Bone marrow (tissue), 2 donors: ENCODE results near the gene PPP1R3D.
"Not testable (repeated sequence)": the region's sequence is repeated elsewhere in the genome, so short reads cannot be mapped to it uniquely, and the experiment has no call there.

Experiments used
- DNase-seq, 2 donors: peaks; one replicate each; lab custom pipeline; 2025; lab: John Stamatoyannopoulos, UW

The PPP1R3D gene, protein sequence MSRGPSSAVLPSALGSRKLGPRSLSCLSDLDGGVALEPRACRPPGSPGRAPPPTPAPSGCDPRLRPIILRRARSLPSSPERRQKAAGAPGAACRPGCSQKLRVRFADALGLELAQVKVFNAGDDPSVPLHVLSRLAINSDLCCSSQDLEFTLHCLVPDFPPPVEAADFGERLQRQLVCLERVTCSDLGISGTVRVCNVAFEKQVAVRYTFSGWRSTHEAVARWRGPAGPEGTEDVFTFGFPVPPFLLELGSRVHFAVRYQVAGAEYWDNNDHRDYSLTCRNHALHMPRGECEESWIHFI

DNA sequence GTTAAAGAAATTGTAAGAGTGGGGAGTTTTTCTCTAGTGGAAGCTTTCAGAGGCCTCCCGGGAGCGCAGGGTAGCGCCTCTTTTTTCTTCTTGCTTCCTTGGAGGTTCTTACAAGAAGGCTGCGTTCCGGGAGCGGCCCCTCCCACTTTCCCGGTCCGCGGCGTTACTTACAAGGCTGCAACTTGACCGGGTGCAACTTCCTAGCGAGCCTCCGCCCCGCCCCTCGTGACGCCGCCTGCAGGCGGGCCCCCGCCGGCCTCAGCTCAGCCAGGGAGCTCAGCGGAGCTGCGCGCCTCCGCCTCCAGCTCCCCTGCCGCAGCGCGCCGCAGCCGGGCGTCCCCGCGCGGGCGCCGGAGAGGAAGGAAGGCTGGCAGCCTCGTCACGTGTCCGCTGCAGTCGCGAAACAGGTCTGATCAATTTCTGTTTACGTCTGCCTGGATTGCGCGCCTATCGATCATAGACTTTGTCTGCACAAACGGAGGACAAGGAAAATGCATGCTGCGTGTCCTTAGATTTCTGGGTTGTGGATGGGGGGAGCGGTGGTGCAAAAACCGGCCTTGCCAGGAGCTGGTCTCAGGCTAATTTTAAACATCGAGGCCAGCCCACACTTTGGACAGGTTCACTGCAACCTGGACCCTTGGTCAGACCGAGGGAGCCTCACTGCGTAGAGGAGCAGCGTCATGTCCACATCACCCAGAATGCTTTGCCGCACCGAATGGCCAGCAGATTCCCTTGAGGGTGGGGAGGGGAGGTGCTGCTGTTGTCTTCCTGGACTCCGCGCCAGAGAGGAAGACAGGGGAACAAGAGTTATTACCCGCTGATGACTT is at the start of gene PPP1R3D, which contains the start of gene FAM217B:
TSS of gene PPP1R3D (minus strand) at position 177 of the 827 bp plus-strand sequence. CDS start 374 bp downstream, outside the sequence.
TSS of gene FAM217B (plus strand) at position 261 of the 827 bp plus-strand sequence. CDS start 3,555 bp downstream, outside the sequence.
- peak; percentile 67 to 87 for DNase-seq

DNA sequence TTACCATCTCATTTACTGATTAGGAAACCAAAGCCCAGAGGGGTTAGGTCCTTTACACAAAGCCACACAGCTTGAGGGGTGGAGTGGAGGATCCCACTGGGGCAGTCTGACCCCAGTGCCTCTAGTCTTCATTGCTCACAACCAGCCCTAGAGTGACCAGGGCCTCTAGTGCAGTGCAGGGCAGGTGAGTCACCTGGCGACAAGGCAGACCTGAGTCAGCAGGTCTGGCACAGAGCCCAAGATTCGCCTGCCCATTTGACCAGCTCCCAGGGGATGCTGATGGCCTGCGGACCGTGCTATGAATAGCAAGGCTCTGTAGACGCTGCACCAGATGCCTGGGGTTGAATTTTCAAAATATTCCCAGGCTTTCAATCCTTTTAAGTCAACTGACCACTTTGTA is 48.0 kb upstream of the PPP1R3D start:
- no peak for DNase-seq

DNA sequence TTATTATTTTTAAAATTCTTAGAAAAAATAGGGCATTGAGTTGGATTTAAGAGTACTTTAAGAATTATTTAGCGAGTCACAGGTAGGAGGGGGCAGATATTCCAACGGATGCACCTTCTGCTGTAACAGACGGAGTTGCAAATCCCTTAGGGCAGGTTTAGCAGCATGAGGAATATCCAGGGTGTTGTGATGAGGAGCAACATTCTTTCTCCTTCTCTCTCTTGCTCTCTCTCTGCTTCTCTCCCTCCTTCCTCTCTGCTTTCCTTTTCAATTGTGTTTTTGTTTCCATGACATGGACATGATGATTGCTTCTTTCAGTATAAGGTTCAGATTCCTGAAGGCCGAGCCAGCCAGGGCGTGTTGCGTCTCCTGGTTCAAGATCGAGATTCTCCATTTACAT is 47.0 kb upstream of the PPP1R3D start:
- DNase-seq: no peak

DNA sequence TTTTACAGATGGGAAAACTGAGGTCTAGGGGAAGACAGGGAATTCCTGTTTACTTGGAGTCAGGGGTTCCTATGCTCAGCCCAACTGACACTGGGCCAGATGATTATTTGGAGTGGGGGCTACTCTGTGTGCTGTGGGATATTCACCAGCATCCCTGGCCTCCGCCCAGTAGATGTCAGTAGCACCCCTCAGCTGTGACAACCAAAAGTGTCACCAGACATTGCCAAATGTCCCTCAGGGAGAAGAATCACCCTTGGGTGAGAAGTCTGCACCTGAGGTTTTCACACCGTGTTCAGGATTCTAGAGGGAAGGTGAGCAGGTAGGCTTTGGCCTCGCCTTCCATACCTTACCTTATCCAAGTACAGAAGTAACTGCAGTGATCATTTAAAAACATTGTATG is 45.8 kb upstream of the PPP1R3D start:
- no peak for DNase-seq

DNA sequence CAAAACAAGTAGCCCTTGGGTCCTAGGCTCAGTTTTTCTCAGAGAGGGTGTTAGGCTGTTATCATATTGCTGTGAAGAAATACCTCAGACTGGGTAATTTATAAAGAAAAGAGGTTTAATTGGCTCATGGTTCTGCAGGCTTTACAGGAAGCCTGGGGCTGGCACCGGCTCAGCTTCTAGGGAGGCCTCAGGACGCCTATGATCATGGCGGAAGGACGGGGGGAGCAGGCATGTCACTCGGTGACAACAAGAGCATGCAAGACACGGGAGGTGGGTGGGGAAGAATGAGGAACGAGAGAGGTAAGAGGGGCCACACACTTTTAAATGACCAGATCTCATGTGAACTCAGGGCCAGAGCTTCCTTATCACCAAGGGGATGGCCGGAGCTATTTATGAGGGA is 45.1 kb upstream of the PPP1R3D start:
- no peak for DNase-seq

DNA sequence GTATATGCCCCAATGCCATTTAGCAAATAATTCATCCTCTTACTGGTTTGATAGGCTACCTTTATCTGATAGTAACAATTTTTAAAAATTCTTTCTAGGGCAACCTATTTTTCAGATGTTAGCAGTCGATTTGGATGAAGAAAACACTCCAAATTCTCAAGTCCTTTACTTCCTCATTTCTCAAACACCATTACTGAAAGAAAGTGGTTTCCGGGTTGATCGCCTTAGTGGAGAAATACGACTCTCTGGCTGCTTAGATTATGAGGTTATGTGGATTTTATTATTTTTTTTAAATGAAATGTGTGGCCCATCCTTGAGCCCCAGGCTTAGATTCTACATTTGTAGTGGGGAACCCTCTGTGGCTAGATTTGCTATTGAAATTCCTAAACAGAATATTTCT is 44.4 kb upstream of the PPP1R3D start:
- DNase-seq: peak in 1 of 2 donors; percentile 60

DNA sequence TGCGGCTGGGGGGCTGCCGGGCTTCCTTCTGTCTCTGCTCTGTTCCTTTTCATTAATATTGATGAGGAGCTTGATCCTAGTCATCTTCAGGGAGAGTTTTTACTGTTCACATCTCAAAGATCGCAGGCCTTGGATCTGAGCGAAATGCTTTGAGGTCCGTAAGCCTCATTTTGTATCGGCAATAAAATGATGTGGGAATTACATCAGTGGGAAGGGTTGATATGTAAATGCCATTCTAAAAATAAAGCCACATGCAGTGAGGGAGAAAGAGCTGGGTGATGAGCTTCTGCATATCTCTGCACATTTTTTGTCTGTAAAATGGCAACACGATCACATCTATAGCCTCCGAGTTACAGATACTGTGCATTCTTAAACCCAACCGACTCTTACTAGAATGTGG is 43.0 kb upstream of the PPP1R3D start:
- no peak for DNase-seq

DNA sequence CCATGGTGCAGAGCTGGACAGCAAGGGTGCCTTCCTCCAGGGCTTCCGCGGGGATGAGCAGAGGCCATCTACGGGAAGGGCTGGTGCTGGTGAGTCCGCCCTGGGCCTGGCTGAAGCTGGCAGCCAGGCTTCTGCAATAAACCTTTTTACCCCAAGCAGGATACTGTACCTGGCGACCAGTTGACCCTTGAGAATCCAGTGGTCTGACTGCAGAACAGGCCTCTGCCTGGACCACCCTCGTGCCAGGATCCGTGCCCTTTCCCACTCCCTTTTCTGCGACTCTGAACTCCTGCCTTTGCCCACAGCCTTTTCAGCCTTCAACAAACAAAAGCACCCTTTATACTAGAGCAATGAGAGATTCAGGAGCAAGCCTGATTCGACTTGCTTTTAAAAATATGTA is 37.0 kb upstream of the PPP1R3D start:
- no peak for DNase-seq

DNA sequence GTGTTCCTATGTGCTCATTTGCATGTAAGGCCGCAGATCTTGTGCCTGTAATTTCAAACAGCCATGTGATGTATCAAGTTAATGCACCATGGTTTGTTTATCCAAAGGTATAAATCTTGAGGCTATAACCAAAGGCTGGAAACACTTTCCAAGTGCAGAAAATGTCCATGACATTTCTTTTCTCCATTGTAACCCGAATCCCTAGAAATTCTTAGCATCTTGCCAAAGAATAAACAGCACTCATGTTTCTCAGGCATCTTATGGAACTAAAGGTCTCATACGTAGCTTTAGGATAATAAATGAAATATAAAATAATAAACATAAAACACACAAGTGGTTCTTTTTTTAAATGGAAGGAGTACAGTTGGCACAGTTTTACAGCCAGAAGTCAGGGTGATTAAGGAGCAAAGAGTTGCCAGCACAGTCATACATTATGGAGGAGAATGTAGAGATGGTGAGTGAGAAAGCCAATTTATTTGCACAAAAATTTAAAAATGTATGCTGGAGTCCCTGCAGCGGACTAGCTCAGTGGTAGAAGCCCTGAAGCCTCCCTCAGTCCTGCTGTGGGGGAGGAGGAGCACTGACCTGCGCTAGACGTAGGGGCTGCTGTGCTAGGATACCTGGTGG is 36.2 kb upstream of the PPP1R3D start:
- DNase-seq: no peak

DNA sequence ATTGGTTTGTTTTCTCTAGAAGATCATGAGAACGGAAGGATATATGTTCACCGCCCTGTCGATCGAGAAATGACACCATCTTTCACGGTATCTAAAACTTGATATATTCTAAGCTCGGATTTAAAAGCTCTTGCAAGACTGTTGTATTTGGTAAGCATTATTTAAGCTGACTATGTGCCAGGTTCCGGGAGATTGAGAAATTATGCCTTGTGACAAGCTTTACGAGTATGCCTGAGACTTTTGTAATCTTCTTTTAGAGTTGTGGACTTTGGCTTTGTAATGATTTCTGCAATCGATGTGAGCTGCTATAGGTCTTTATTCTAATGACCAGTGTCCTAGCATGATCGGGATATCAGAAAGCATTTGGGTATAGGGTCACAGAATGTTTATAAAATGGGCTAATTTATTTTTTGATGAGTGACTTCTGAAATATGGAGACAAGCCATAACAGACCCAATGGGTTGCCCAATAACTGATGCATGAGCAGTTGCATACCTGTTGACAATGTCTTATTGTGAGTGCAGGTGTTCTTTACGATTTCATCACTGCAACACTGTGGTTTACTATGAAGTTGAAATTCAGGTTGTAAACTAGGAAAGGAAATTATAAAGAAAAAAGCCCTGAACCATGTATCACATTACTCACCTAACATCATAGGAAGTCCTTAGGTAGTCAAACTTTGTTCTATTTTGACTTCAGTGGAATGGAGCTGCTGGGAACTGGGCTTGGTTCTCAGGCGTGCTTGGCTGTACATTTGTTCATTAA is 32.1 kb upstream of the PPP1R3D start:
- DNase-seq: no peak

DNA sequence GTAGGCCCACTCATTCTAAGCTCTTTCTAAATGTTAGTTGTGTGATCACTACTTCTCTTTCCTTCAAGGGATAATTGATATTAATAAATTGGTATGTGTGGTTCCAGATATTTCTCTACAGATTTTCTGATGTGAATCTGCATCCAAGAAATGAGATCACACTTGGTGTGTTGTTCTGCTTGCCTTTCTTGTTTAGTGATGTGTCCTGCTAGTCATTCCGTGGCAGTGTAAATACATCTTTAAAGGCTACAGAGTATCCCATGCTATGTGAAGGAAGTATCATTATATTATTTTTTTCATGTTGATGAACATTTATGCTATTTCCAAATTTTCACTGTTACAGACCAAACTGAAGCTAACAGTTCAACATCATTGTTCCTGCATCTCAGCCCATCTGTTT is 31.3 kb upstream of the PPP1R3D start:
- DNase-seq: no peak

DNA sequence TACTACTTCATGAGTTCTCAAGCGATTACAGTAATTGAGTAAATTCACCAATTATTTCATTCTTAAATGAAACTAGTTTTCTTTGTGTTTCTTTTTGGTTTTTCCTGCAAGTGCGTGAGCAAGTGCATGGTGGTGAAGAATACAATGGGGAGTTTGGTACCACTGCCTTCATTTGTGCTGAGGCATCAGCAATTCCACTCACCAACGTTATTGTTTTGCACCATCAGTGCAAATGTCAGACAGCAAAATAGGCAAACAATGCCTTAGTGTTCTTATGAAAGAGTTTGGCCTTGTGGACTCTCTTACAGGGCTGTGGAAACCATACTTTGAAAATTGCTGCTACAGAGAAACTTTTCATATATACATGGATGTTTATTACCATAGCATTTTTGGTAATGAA is 26.3 kb upstream of the PPP1R3D start:
- no peak for DNase-seq

DNA sequence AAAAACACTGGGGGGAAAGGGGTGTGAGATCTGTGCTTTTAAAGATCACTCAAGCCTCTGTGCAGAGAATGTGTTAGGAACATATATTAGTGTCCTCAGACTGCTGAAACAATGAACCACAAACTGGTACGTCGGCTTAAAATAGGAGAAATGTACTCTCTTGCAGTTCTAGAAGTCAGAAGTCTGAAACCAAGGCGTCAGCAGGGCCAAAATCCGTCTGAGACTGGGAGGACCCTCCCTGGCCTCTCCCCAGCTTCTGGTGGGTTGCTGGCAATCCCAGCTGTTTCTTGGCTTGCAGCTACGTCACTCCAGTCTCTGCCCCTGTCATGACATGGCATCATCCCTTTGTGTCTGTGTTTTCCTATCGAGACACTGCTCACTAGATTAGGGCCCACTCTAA is 22.1 kb upstream of the PPP1R3D start:
- DNase-seq: no peak

DNA sequence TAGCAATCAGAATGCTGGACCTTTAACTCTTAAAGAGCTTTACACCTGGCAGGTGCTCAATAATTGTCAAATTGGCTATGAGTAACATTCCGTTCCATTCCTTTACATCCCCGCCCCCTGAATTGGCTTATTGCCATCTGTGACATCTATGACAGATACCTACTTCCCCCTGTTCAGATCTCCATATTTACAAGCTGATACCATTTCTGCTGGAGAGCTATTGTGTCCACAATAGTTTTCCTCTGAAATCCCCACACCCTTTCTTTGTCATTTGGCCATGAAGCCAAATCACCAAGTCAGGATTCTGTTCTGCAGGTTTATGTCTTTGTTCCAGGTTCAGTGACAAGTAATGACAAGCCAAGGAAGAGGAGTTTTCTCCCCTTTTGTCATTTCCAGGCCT is 21.3 kb upstream of the PPP1R3D start:
- no peak for DNase-seq

DNA sequence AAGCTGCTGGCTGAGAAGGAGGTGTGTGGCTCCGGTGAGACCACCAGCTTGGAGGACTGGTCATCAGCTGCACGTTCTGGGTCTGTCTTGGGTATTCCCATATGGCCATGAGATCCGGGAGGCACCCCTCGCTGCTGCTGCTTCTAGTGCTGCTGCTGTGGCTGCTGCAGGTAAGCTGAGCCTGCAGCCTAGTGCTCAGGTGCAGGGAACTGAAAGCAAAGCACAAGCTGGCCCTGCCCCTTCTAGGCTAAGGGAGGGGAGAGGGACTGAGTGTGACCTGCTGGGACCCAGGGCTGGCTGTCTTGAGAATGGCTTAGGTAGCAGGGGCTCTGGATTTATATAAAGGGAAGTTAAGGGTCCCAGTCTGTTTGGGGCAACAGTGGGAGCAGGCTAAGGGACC is 18.5 kb upstream of the PPP1R3D start:
- no peak for DNase-seq

DNA sequence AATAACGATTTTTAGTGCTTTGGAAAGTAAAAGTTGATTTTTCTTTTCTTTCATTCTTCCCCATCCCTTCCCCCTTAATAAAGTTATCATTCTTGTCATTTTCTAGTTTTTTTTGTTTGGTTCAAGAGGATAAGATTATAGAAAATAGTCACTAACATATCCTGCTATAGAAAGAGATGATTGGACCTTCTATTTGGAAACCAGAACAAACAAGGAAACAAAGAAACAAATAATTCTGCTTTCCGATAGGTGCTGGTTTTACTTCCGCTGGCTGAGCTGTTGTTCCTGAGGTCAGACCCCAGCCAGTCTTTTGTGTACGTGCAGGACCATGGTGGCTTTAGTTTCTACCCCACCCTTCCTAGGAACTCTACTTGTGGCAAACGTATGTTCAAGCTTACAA is 18.0 kb upstream of the PPP1R3D start, which contains the start of gene CDH26:
TSS of gene CDH26 (plus strand) at position 301 of the 400 bp plus-strand sequence. CDS start 304 bp downstream, outside the sequence.
- DNase-seq: no peak

DNA sequence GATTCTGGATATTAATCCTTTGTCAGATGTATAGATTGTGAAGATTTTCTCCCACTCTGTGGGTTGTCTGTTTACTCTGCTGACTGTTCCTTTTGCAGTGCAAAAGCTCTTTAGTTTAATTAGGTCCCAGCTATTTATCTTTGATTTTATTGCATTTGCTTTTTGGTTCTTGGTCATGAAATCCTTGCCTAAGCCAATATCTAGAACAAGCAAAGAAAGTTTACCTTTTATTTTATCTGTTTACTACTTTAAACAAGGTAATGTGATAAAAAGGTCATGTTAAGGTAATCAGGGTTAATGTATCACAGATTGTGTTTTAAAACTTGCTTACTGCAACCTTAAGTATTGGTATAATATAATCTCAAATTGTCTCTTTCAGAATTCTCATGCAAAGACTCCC is 17.5 kb upstream of the PPP1R3D start:
- not testable (repeated sequence) for DNase-seq

DNA sequence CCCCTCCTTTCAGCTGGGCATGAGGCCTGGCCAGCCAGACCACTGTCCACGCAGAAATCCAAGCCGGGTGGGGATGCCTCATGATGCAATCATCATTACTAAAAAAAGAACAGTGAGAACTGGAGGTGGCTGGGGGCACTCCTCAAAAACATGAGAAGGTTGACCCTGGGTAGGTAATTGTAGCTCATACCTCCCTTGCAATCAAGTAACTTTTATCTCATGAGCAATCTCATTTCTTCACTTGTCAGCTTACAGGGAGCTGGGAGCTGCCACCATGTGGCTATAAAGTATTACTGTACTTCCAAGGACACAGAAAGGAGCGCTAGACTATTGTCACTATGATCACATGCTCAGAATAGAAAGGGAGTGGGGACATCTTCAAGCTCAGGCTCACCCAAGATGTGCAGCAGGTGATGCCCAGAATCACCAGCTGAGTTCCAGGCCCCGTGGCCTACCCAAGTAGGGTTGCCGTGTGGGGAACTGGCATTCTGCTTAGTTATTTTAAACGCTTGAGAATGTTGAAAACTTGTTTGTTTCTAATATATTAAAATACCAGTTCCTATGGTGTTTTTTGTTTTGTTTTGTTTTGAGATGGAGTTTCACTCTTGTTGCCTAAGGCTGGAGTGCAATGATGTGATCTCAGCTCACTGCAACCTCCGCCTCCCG is 15.2 kb upstream of the PPP1R3D start:
- no peak for DNase-seq

DNA sequence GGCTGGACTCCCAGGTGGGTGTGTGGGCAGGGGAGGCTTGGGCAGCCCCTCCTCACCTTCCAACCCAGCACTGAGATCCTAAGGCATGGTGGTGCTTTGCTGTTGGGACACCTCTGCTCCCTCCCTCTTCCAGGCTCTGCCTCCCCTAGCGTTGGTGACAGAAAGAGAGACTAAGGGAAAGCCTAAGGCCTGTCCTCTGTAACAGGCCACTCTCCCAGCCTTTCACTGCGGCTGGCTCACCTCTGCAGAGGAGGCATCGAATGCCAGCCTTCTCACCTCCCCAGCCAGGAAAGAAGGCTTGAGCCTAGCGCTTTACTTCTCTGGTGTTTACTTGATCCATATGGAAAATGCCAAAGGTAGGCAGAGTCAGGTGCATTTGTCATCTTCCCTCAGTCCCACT is 14.6 kb upstream of the PPP1R3D start:
- no peak for DNase-seq

DNA sequence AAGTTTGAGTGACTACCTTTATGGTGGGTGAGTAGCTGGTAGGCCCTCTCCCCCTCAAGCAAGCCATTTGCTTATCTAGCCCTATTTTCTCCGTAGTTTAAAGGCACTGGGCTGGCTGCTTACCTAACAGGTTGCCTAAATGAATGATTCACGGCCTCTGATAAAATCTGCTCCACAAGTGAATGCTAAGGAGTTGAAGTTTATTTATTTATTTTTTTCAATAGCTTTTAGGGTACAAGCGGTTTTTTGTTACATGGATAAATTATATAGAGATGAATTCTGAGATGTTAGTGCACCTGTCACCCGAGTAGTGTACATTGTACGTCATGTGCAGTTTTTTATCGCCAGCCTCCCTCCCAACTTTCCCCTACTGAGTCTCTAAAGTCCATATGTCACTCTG is 9.8 kb upstream of the PPP1R3D start:
- no peak for DNase-seq
